Neural cell (in vitro differentiated cells): ENCODE results near the gene PTPRK. TPM values are rescaled to one million over a fixed set of nuclear protein-coding genes. Genes with fewer than 3 reads are reported as not detected.

Source experiments
- H2AFZ ChIP-seq: fragments of 200-600, 300-800 bp; sonication (generic), shearing (Covaris generic); 2 replicates; pipeline ENCODE4 v1.6.0; 2014; ENCODE audit warnings: low read depth, mild to moderate bottlenecking, antibody characterized with exemption, low read length, moderate library complexity
- H3F3A ChIP-seq: fragments of 200-600 bp; shearing (Covaris generic); 2 replicates; pipeline ENCODE4 v1.6.1; 2016; ENCODE audit warnings: mild to moderate bottlenecking, moderate library complexity, mixed read lengths, antibody characterized with exemption, low read length; ENCODE audit not compliant: insufficient read depth, poor library complexity, severe bottlenecking
- H3K27ac ChIP-seq: fragments of 200-600, 300-800 bp; sonication (generic), shearing (Covaris generic); 2 replicates; pipeline ENCODE4 v1.5.1; 2014; ENCODE audit warnings: mild to moderate bottlenecking, low read length, moderate library complexity
- H3K27me3 ChIP-seq: fragments of 300-800, 200-600 bp; sonication (generic), shearing (Covaris generic); 2 replicates; pipeline ENCODE4 v1.6.0; 2014; ENCODE audit warnings: mild to moderate bottlenecking, low read depth, low read length, moderate library complexity; ENCODE audit not compliant: insufficient read depth
- H3K36me3 ChIP-seq: fragments of 300-800, 200-600 bp; sonication (generic), shearing (Covaris generic); 2 replicates; pipeline ENCODE4 v1.5.1; 2014; ENCODE audit warnings: mild to moderate bottlenecking, antibody characterized with exemption, low read length, moderate library complexity; ENCODE audit not compliant: insufficient read depth
- H3K4me2 ChIP-seq: fragments of 300-800, 200-600 bp; sonication (generic), shearing (Covaris generic); 2 replicates; pipeline ENCODE4 v1.6.0; 2014; ENCODE audit warnings: mild to moderate bottlenecking, low read length
- H3K4me3 ChIP-seq: fragments of 300-800, 200-600 bp; sonication (generic), shearing (Covaris generic); 2 replicates; pipeline ENCODE4 v1.5.1; 2014; ENCODE audit warnings: mild to moderate bottlenecking, low read length, moderate library complexity
- H3K79me2 ChIP-seq: fragments of 200-600 bp; shearing (Covaris generic); replicated peaks from 2 replicates; pipeline ENCODE4 v1.6.0; 2014; ENCODE audit warnings: mild to moderate bottlenecking, low read length, moderate library complexity; ENCODE audit not compliant: insufficient read depth
- H3K9ac ChIP-seq: fragments of 300-800, 200-600 bp; sonication (generic), shearing (Covaris generic); 2 replicates; pipeline ENCODE4 v1.6.1; 2016; ENCODE audit warnings: mild to moderate bottlenecking, low read length, mixed read lengths
- H3K9me2 ChIP-seq: fragments of 200-600 bp; shearing (Covaris generic); 2 replicates; pipeline ENCODE4 v1.6.1; 2016; ENCODE audit warnings: mild to moderate bottlenecking, low read length, mixed read lengths; ENCODE audit not compliant: insufficient read depth
- H3K9me3 ChIP-seq: fragments of 200-600, 300-800 bp; sonication (generic), shearing (Covaris generic); 2 replicates; pipeline ENCODE4 v1.6.1; 2016; ENCODE audit warnings: mild to moderate bottlenecking, mixed run types, low read length, moderate library complexity, mixed read lengths
- H4K20me1 ChIP-seq: fragments of 200-600 bp; shearing (Covaris generic); 2 replicates; pipeline ENCODE4 v1.6.1; 2016; ENCODE audit warnings: mild to moderate bottlenecking, mixed run types; ENCODE audit not compliant: insufficient read depth
- EP300 ChIP-seq: fragments of 450-650 bp; conservative IDR thresholded peaks from 2 replicates; pipeline ENCODE4 v1.6.1; 2014; ENCODE audit warnings: antibody characterized with exemption, mild to moderate bottlenecking, moderate library complexity; ENCODE audit not compliant: poor library complexity, severe bottlenecking
- EZH2 ChIP-seq: fragments of 200-600, 300-800 bp; shearing (Covaris generic), sonication (generic); IDR thresholded peaks from 2 replicates; pipeline ENCODE4 v1.6.1; 2014; ENCODE audit warnings: antibody characterized with exemption, low read length, borderline replicate concordance, mild to moderate bottlenecking; ENCODE audit not compliant: insufficient read depth, poor library complexity, severe bottlenecking
- MXI1 ChIP-seq: fragments of 450-650 bp; conservative IDR thresholded peaks from 2 replicates; pipeline ENCODE4 v1.6.1; 2014; ENCODE audit warnings: antibody characterized with exemption, mild to moderate bottlenecking; ENCODE audit not compliant: poor library complexity, severe bottlenecking
- POLR2AphosphoS5 ChIP-seq: IDR thresholded peaks from 2 replicates; pipeline ENCODE4 v1.6.1; 2012
- RAD21 ChIP-seq: fragments of 450-650 bp; conservative IDR thresholded peaks from 2 replicates; pipeline ENCODE4 v1.6.1; 2014; ENCODE audit warnings: antibody characterized with exemption, mild to moderate bottlenecking, moderate library complexity
- REST ChIP-seq: IDR thresholded peaks from 2 replicates; pipeline ENCODE4 v1.6.1; 2012; ENCODE audit warnings: borderline replicate concordance
- SMC3 ChIP-seq: fragments of 450-650 bp; conservative IDR thresholded peaks from 2 replicates; pipeline ENCODE4 v1.6.1; 2014; ENCODE audit warnings: antibody characterized with exemption, mild to moderate bottlenecking, moderate library complexity; ENCODE audit not compliant: poor library complexity
- TAF1 ChIP-seq: IDR thresholded peaks from 2 replicates; pipeline ENCODE4 v1.6.1; 2012; ENCODE audit warnings: low read depth
- polyA plus RNA-seq: library from polyadenylated mRNA; depleted of rRNA; stranded (reverse); fragments of >200 nt; gene quantifications from 2 replicates; pipeline ENCODE4 v1.2.3, GENCODE V29; 2014
- TF ChIP-seq, protein P1 (sequence below): fragments of 450-650 bp; IDR thresholded peaks from 2 replicates; pipeline ENCODE4 v1.5.1; 2014; ENCODE audit warnings: antibody characterized with exemption, mild to moderate bottlenecking, moderate library complexity; ENCODE audit not compliant: poor library complexity, severe bottlenecking

PTPRK gene
- polyA plus RNA-seq, 1 donor from 2014 or later: 10.4 TPM

- no peaks in the 10 kb centered on the region for H3K9me3 ChIP-seq
- TF ChIP-seq TAF1: no peak
- no peak for TF ChIP-seq EZH2
- TF ChIP-seq SMC3: no peak
- no peak for TF ChIP-seq POLR2AphosphoS5
- TF ChIP-seq RAD21: no peak
- TF ChIP-seq, protein P1, sequence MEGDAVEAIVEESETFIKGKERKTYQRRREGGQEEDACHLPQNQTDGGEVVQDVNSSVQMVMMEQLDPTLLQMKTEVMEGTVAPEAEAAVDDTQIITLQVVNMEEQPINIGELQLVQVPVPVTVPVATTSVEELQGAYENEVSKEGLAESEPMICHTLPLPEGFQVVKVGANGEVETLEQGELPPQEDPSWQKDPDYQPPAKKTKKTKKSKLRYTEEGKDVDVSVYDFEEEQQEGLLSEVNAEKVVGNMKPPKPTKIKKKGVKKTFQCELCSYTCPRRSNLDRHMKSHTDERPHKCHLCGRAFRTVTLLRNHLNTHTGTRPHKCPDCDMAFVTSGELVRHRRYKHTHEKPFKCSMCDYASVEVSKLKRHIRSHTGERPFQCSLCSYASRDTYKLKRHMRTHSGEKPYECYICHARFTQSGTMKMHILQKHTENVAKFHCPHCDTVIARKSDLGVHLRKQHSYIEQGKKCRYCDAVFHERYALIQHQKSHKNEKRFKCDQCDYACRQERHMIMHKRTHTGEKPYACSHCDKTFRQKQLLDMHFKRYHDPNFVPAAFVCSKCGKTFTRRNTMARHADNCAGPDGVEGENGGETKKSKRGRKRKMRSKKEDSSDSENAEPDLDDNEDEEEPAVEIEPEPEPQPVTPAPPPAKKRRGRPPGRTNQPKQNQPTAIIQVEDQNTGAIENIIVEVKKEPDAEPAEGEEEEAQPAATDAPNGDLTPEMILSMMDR: no peak
- no peak for TF ChIP-seq EP300
- TF ChIP-seq MXI1: no peak
These were observed 352.2 kb downstream of the PTPRK start for GRCh38 chr6:128168244-128168643.

GRCh38 chr6:128167552-128167951 is 352.8 kb downstream of the PTPRK start:
- no peaks in the 10 kb centered on the region for H4K20me1 ChIP-seq
- no peak overlapping the region for H2AFZ ChIP-seq
- peaks cover 5% of the 10 kb centered on the region for H3K9me2 ChIP-seq
- H3K36me3 ChIP-seq: no peaks in the 10 kb centered on the region
- peaks cover 8% of the 10 kb centered on the region for H3F3A ChIP-seq
- TF ChIP-seq MXI1: no peak
- TF ChIP-seq, protein P1: no peak
- TF ChIP-seq TAF1: no peak
- no peak for TF ChIP-seq REST
- TF ChIP-seq SMC3: no peak
- TF ChIP-seq RAD21: no peak
- TF ChIP-seq EZH2: no peak
- TF ChIP-seq EP300: no peak
- no peak for TF ChIP-seq POLR2AphosphoS5
- no peak overlapping the region for H3K4me2 ChIP-seq
- H3K27ac ChIP-seq: no peak overlapping the region
- no peaks in the 10 kb centered on the region for H3K27me3 ChIP-seq
- no peak overlapping the region for H3K9ac ChIP-seq
- H3K4me3 ChIP-seq: no peak overlapping the region
- H3K9me3 ChIP-seq: no peaks in the 10 kb centered on the region
- H3K79me2 ChIP-seq: no peaks in the 10 kb centered on the region

More at GRCh38 chr6:128168244-128168643, 352.2 kb downstream of the PTPRK start:
- H3K36me3 ChIP-seq: no peaks in the 10 kb centered on the region
- no peak overlapping the region for H3K9ac ChIP-seq
- H4K20me1 ChIP-seq: no peaks in the 10 kb centered on the region
- H3F3A ChIP-seq: peaks cover 8% of the 10 kb centered on the region
- H3K9me2 ChIP-seq: peaks cover 5% of the 10 kb centered on the region
- no peak overlapping the region for H2AFZ ChIP-seq
- H3K79me2 ChIP-seq: no peaks in the 10 kb centered on the region
- no peak overlapping the region for H3K27ac ChIP-seq
- H3K27me3 ChIP-seq: no peaks in the 10 kb centered on the region
- H3K4me2 ChIP-seq: no peak overlapping the region
- H3K4me3 ChIP-seq: no peak overlapping the region
